A673 (cell line): ENCODE results near the gene RAB44. TPM values are rescaled to one million over a fixed set of nuclear protein-coding genes. Genes with fewer than 3 reads are reported as not detected.

Experiments used
- BruUV-seq: library from RNA; stranded (reverse); fragments of 400-500 nt; replicated peaks from 2 replicates; lab custom pipeline; 2021; lab: Mats Ljungman, UMichigan
- CTCF ChIA-PET: fragments of 300-600 bp; sonication (Branson Sonifier 250); formaldehyde crosslinking; loops from one replicate; lab custom pipeline; 2022; ENCODE audit warnings: antibody characterized with exemption; lab: Charles Lee
- POLR2A ChIA-PET: fragments of 300-600 bp; sonication (Branson Sonifier 250); formaldehyde crosslinking; loops from one replicate; lab custom pipeline; 2022; ENCODE audit warnings: antibody characterized with exemption; ENCODE audit not compliant: low non-redundant PET; lab: Charles Lee
- DNase-seq: peaks from one replicate; pipeline ENCODE4 v3.0.0-alpha.2; 2015; ENCODE audit warnings: low spot score
- H3K27ac ChIP-seq: fragments of 200-600 bp; sonication (generic); 2 replicates; pipeline ENCODE4 v1.5.1; 2016; ENCODE audit warnings: mixed run types, low read depth, mild to moderate bottlenecking, mixed read lengths, antibody characterized with exemption, low read length; ENCODE audit not compliant: poor library complexity, severe bottlenecking
- H3K27me3 ChIP-seq: fragments of 200-600 bp; sonication (generic); replicated peaks from 2 replicates; pipeline ENCODE4 v1.6.1; 2017; ENCODE audit warnings: mixed run types, low read depth, mild to moderate bottlenecking, mixed read lengths, antibody characterized with exemption, low read length; ENCODE audit not compliant: insufficient read depth, poor library complexity
- H3K36me3 ChIP-seq: fragments of 200-600 bp; sonication (generic); 2 replicates; pipeline ENCODE4 v1.6.1; 2016; ENCODE audit warnings: mixed run types, mild to moderate bottlenecking, mixed read lengths, antibody characterized with exemption, low read length; ENCODE audit not compliant: insufficient read depth, poor library complexity, severe bottlenecking
- H3K4me1 ChIP-seq: fragments of 200-600 bp; sonication (generic); 2 replicates; pipeline ENCODE4 v1.6.1; 2017; ENCODE audit warnings: mixed run types, mild to moderate bottlenecking, mixed read lengths, antibody characterized with exemption, low read length; ENCODE audit not compliant: insufficient read depth, poor library complexity, severe bottlenecking
- H3K4me3 ChIP-seq: fragments of 200-600 bp; sonication (generic); 2 replicates; pipeline ENCODE4 v1.5.1; 2016; ENCODE audit warnings: low read depth, mixed run types, mild to moderate bottlenecking, mixed read lengths, low read length; ENCODE audit not compliant: poor library complexity, severe bottlenecking
- H3K9me3 ChIP-seq: fragments of 200-600 bp; sonication (generic); 2 replicates; pipeline ENCODE4 v1.6.1; 2016; ENCODE audit warnings: mixed run types, low read depth, mild to moderate bottlenecking, mixed read lengths, antibody characterized with exemption, low read length; ENCODE audit not compliant: poor library complexity, severe bottlenecking
- CTCF ChIP-seq: fragments of 300-800, 200-600 bp; sonication (generic); conservative IDR thresholded peaks from 2 replicates; pipeline ENCODE4 v1.5.1; 2017; ENCODE audit warnings: low read depth, mild to moderate bottlenecking, antibody characterized with exemption, low read length, moderate library complexity, mixed read lengths
- EZH2 ChIP-seq: fragments of 200-600 bp; sonication (generic); IDR thresholded peaks from 2 replicates; pipeline ENCODE4 v1.6.1; 2017; ENCODE audit warnings: borderline replicate concordance, low read depth, mild to moderate bottlenecking, mixed read lengths, antibody characterized with exemption, low read length; ENCODE audit not compliant: poor library complexity, severe bottlenecking
- intact Hi-C: fragments of 100-400 bp; cut with micrococcal nuclease; formaldehyde crosslinking; loops from one replicate; pipeline ENCODE4 v1.10.0; 2022; ENCODE audit not compliant: unreplicated experiment
- total RNA-seq: library from RNA; stranded (reverse); gene quantifications from 2 replicates; pipeline ENCODE4 v1.2.3, GENCODE V29; 2021

The RAB44 gene
- total RNA-seq, 1 experiment from 2014 or later = not detected

GRCh38 chr6:36676141-36677058 lies 21.2 kb upstream of the RAB44 start:
- ChIA-PET CTCF (no interaction called here), POLR2A (interaction anchor here (1.0 kb wide), 1 partner anchor 10 kb away, joined by 3 read pairs; no protein-coding TSS in a partner anchor)
- Histone ChIP-seq H3K27me3 (no peaks in the 10 kb centered on the region), H3K27ac (no peak overlapping the region), H3K9me3 (no peaks in the 10 kb centered on the region), H3K4me1 (peaks cover 19% of the 10 kb centered on the region), H3K4me3 (no peak overlapping the region), H3K36me3 (no peaks in the 10 kb centered on the region)
- intact Hi-C loops = no loop called here
- no peak for DNase-seq
- TF ChIP-seq EZH2 (no peak), CTCF (no peak)
- BruUV-seq = no TSS peak

GRCh38 chr6:36677059-36677749 lies 20.4 kb upstream of the RAB44 start:
- BruUV-seq = no TSS peak
- Histone ChIP-seq H3K36me3 (no peaks in the 10 kb centered on the region), H3K4me1 (peaks cover 25% of the 10 kb centered on the region), H3K27ac (no peak overlapping the region), H3K9me3 (no peaks in the 10 kb centered on the region), H3K27me3 (no peaks in the 10 kb centered on the region), H3K4me3 (no peak overlapping the region)
- CTCF ChIA-PET = no interaction called here
- intact Hi-C loops = no loop called here
- TF ChIP-seq CTCF (no peak), EZH2 (no peak)
- no peak for DNase-seq
- POLR2A ChIA-PET = interaction anchor here (1.0 kb wide), 1 partner anchor 11 kb away, joined by 3 read pairs; no protein-coding TSS in a partner anchor

GRCh38 chr6:36677753-36678487 lies 19.7 kb upstream of the RAB44 start:
- peaks cover 28% of the 10 kb centered on the region for H3K4me1 ChIP-seq
- TF ChIP-seq CTCF = no peak
- no peak for TF ChIP-seq EZH2
- H3K4me3 ChIP-seq = peak overlapping the region; percentile 72
- no peaks in the 10 kb centered on the region for H3K36me3 ChIP-seq
- POLR2A ChIA-PET = interaction anchor here (0.6 kb wide), 1 partner anchor 11 kb away, joined by 3 read pairs; no protein-coding TSS in a partner anchor
- no peaks in the 10 kb centered on the region for H3K27me3 ChIP-seq
- intact Hi-C loops = no loop called here
- CTCF ChIA-PET = interaction anchor here (0.6 to 0.9 kb wide), 2 partner anchors 82 to 514 kb away, joined by 3 to 7 read pairs; no protein-coding TSS in a partner anchor
- BruUV-seq = no TSS peak
- no peak overlapping the region for H3K27ac ChIP-seq
- DNase-seq = no peak
- no peaks in the 10 kb centered on the region for H3K9me3 ChIP-seq
